Measurements from ENCODE around the gene RAG2. TPM values are rescaled to one million over a fixed set of nuclear protein-coding genes. Genes with fewer than 3 reads are reported as not detected.

RAG2 gene
- total RNA-seq (not detected), polyA plus RNA-seq (ENCODE audit: insufficient read length in 6 of 6) (under 1 TPM; 0.15 to 0.80 (median 0.38) TPM)
- long read RNA-seq, donor 1, partial matches to known transcripts, result 0 of 1 reads
- long read RNA-seq, donor 1, other reads (novel, unspliced or antisense), result 0 of 1 reads
- long read RNA-seq, donor 2, result 0 reads
- long read RNA-seq, donor 3, result 0 reads
- long read RNA-seq, donor 4, partial matches to known transcripts, result 0 of 1 reads
- long read RNA-seq, donor 4, other reads (novel, unspliced or antisense), result 1 of 1 reads
- long read RNA-seq, donor 5, result 0 reads
- long read RNA-seq, donor 6, result 0 reads
- long read RNA-seq, donor 7, result 0 reads
- long read RNA-seq, donor 8, result 0 reads
- long read RNA-seq, donor 9, result 0 reads
- long read RNA-seq, donor 10, result 0 reads
- long read RNA-seq, donor 11, result 0 reads
- long read RNA-seq, donor 12, result 0 reads

DNA sequence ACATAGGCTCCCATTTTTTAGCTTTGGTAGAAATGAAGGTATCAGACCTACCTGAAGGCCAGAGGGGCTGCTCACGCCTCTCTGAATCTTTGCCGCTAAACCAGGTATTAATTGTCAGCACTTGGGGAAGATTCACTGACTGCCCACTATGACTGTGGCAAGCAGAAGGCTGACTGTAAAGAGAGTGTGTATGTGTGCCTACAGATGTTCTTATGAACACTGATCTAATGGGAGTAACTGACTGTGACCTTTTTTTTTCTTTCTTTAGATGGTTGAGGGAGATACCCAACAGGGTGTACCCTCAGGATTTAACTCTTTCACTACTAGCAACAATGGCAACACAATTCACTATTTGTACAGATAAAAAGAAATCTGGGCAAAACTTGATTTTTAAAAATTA is at the start of gene RAG2:
Gene RAG2 (minus strand): TSS at position 186 of the 400 bp plus-strand sequence. CDS start 4,068 bp downstream, outside the sequence.
- no peak for ATAC-seq
- H3K9me3 ChIP-seq, result no peaks in the 10 kb centered on the region
- TF ChIP-seq, protein P1, sequence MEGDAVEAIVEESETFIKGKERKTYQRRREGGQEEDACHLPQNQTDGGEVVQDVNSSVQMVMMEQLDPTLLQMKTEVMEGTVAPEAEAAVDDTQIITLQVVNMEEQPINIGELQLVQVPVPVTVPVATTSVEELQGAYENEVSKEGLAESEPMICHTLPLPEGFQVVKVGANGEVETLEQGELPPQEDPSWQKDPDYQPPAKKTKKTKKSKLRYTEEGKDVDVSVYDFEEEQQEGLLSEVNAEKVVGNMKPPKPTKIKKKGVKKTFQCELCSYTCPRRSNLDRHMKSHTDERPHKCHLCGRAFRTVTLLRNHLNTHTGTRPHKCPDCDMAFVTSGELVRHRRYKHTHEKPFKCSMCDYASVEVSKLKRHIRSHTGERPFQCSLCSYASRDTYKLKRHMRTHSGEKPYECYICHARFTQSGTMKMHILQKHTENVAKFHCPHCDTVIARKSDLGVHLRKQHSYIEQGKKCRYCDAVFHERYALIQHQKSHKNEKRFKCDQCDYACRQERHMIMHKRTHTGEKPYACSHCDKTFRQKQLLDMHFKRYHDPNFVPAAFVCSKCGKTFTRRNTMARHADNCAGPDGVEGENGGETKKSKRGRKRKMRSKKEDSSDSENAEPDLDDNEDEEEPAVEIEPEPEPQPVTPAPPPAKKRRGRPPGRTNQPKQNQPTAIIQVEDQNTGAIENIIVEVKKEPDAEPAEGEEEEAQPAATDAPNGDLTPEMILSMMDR (IDR thresholded peaks at IDR 0.05), result no peak
- no peak within 1 kb of the TSS for H3K27ac ChIP-seq
- H3K36me3 ChIP-seq, result no peaks in the 10 kb centered on the region
- no peak for DNase-seq
- intact Hi-C loops (cut with DNase I), result no loop called here
- peaks cover 0 to 2% of the 10 kb centered on the region in 2 donors for H3K27me3 ChIP-seq
- peaks cover 0 to 13% of the 10 kb centered on the region in 2 donors for H3K4me1 ChIP-seq
- H3K4me3 ChIP-seq, result no peak within 1 kb of the TSS

DNA sequence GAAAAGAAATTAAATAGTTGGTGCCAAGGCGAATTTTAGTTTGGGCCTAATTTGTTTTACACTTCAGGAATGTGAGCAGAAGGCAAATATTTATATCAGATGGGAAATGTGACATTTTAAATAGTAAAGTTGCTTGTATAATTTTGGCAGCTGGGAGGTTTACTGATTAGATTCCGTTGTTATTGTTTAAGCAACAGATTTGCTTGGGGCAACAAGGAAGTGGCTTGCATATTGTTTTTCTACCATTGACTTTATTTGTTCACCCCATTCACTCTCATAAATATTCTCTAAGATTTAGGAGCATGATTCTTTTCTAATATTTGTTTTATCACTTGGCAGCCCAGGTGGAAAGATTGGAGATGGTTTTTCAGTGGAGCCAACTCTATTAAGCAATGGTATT is 40.5 kb upstream of the RAG2 start:
- Histone ChIP-seq H3K36me3 (no peaks in the 10 kb centered on the region), H3K4me1 (no peaks in the 10 kb centered on the region), H3K27ac (no peak overlapping the region), H3K27me3 (no peaks in the 10 kb centered on the region), H3K4me3 (no peak overlapping the region), H3K9me3 (no peaks in the 10 kb centered on the region)
- TF ChIP-seq, protein P1 (IDR thresholded peaks at IDR 0.05), result no peak
- DNase-seq (peak in 1 of 4 donors; percentile 8), ATAC-seq (no peak)
- intact Hi-C loops (cut with DNase I), result no loop called here

DNA sequence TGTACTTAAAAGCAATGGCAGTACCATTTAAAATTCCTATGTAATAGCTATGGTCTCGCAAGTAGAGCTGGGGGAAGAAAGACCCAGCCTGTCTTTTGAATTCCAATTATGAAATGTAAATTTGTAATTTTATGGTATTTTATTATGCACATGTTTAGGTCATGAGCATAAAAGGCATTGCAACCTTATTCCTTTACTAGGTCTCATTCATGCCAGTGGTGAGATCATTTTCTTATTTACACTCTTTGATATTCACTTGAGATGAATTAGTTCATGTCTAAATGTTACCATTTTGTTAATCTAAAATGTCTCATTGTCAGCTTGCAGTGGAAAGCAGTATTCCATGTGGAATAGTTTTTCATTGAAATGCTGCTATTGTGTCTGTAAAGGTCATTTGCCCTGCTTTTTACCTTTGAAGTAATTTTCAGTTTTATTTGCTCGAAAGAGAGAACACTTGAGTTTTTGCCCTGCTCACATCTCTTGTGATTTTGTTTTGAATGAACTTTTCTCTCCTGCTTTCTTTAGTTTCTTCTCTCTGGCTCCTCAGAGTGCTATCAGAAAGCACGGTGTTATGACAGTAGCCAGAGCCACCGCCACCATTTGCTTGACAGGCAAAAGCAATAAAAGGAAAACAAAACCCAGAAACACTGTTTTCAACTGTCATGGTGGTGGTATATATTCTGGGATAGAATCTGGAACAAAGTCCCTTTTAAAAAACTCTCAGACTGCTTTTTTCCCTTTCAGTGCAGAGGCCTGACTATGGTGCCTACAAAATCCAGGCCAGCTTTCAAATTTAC is 37.2 kb upstream of the RAG2 start:
- no peaks in the 10 kb centered on the region for H3K9me3 ChIP-seq
- H3K36me3 ChIP-seq, result no peaks in the 10 kb centered on the region
- H3K27me3 ChIP-seq, result no peaks in the 10 kb centered on the region
- ATAC-seq (no peak), DNase-seq (no peak)
- intact Hi-C loops (cut with DNase I), result no loop called here
- TF ChIP-seq, protein P1 (IDR thresholded peaks at IDR 0.05), result no peak
- H3K4me3 ChIP-seq, result no peak overlapping the region
- no peak overlapping the region for H3K27ac ChIP-seq
- no peaks in the 10 kb centered on the region for H3K4me1 ChIP-seq

DNA sequence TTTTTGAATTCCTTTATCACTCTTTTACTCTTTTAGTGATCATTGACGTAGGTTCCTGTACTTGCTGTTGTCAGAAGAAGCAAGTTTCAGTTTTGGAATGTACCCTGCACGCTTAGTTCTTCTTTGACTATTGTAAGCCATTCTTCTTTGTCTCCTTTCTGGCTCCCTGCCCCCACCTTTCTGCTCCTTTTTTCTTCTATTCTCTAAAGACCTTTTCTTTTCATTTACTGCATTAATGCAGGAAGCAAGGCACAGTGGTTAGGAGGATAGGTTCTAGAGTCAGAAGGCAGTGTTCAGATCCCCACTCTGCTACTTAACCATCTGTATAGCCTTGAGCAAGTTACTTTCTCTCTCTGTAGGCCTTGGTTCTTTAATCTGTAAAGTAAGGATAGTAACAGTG is 33.7 kb upstream of the RAG2 start:
- ATAC-seq (no peak), DNase-seq (no peak)
- Histone ChIP-seq H3K9me3 (no peaks in the 10 kb centered on the region), H3K4me3 (no peak overlapping the region), H3K27me3 (no peaks in the 10 kb centered on the region), H3K27ac (no peak overlapping the region), H3K4me1 (no peaks in the 10 kb centered on the region), H3K36me3 (no peaks in the 10 kb centered on the region)
- TF ChIP-seq, protein P1 (IDR thresholded peaks at IDR 0.05), result no peak
- intact Hi-C loops (cut with DNase I), result no loop called here

DNA sequence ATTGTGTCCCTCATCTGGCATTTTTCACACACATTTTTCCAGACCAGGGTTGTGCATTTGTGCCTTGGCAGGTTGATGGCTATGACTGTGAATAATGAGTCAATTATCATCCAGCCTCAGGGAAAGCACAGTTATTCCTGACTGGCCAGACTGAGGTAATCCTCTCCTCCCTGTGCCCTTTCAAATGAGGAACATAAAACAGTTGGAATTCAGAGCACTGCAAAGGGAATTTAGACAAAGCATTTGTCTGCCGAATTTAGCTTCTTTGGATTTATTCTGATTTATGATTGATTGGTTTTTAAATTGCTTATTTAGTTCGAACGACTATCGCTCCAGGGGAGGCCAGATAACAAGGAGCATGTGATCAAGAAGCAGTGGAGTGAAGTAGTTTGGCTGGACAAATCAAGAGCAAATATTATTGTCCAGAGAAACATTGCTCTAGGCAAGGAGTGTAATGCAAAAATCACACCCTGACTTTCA is 30.8 kb upstream of the RAG2 start:
- TF ChIP-seq, protein P1 (IDR thresholded peaks at IDR 0.05), result no peak
- H3K4me3 ChIP-seq, result no peak overlapping the region
- H3K27ac ChIP-seq, result no peak overlapping the region
- no peaks in the 10 kb centered on the region for H3K27me3 ChIP-seq
- no peaks in the 10 kb centered on the region for H3K4me1 ChIP-seq
- DNase-seq, result no peak
- no peaks in the 10 kb centered on the region for H3K36me3 ChIP-seq
- no peaks in the 10 kb centered on the region for H3K9me3 ChIP-seq
- intact Hi-C loops (cut with DNase I), result no loop called here
- no peak for ATAC-seq
